ENCODE measurements around the gene BBS1.
"Not testable (repeated sequence)": the region's sequence is repeated elsewhere in the genome, so short reads cannot be mapped to it uniquely, and the experiment has no call there.

The BBS1 gene

DNA sequence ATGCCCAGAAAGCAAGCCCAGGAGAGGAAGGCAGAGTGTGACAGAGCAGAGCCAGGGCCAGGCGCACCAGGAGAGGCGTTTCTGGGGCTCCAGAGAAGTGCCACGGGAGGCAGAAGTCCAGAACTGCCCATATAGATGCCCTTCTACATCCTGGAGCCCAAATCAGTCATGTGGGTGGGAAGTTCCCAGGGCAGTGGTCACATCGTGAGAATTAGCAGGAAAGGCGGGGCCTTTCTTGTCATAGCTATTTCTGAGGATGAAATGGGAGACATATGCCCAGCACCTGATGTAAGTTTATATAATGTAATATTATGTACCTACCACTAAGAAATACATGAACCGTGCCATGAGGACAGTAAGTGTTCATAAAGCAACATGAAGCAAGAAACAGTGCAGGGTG lies 22.3 kb downstream of the BBS1 start:
- H3K27ac ChIP-seq: no peak overlapping the region
- H3K9me3 ChIP-seq: no peaks in the 10 kb centered on the region
- no peak overlapping the region for H3K4me3 ChIP-seq (ENCODE audit: low read depth in 1 of 2, low read length in 1 of 2)
- no peaks in the 10 kb centered on the region for H3K27me3 ChIP-seq
- H3K4me1 ChIP-seq (ENCODE audit: control insufficient read depth in 1 of 2, insufficient read depth in 1 of 2, low read depth in 1 of 2, low read length in 1 of 2): no peaks in the 10 kb centered on the region
- TF ChIP-seq, protein P1, sequence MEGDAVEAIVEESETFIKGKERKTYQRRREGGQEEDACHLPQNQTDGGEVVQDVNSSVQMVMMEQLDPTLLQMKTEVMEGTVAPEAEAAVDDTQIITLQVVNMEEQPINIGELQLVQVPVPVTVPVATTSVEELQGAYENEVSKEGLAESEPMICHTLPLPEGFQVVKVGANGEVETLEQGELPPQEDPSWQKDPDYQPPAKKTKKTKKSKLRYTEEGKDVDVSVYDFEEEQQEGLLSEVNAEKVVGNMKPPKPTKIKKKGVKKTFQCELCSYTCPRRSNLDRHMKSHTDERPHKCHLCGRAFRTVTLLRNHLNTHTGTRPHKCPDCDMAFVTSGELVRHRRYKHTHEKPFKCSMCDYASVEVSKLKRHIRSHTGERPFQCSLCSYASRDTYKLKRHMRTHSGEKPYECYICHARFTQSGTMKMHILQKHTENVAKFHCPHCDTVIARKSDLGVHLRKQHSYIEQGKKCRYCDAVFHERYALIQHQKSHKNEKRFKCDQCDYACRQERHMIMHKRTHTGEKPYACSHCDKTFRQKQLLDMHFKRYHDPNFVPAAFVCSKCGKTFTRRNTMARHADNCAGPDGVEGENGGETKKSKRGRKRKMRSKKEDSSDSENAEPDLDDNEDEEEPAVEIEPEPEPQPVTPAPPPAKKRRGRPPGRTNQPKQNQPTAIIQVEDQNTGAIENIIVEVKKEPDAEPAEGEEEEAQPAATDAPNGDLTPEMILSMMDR (IDR thresholded peaks at IDR 0.05): no peak
- H3K36me3 ChIP-seq: peaks cover 55% of the 10 kb centered on the region

DNA sequence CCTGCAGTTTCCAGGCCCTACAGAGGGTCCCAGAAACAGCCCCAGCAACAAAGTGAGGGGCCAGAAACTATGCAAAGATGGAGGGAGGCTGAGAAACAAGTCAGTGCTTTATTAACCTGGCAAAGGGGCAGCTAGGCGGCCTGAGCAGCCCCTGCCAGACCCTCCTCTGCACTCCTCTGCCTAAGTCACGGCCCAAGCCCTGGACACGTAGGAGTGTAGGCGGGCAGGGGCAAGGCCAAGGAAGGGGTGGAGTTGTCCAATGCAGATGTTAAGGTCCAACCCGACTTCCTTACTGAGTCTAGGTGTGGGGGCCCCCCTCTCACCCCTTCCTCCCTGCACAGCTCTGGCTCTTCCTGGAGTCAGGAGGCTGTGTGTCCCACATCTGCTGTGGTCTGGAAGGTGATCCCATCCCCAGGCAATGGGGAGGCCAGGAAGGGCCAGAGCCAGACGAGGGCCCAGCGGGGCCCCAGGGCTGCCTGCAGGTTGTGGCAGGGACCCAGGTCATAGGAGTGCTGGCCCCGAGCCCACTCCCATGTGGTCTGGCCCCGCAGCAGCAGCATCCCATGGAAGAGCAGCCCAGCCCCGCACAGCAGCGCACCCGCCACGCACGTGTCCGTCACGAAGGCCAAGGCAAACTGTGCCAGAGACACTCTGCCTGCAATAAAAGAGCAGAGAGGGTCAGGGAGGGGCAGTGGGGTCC lies 28.9 kb downstream of the BBS1 start:
- Histone ChIP-seq H3K36me3 (peaks cover 40% of the 10 kb centered on the region), H3K9me3 (no peaks in the 10 kb centered on the region), H3K27ac (no peak overlapping the region), H3K4me3 (ENCODE audit: low read depth in 1 of 2, low read length in 1 of 2) (no peak overlapping the region), H3K4me1 (ENCODE audit: control insufficient read depth in 1 of 2, insufficient read depth in 1 of 2, low read depth in 1 of 2, low read length in 1 of 2) (peaks cover 11% of the 10 kb centered on the region in 2 experiments), H3K27me3 (no peaks in the 10 kb centered on the region)
- TF ChIP-seq, protein P1 (IDR thresholded peaks at IDR 0.05): no peak

DNA sequence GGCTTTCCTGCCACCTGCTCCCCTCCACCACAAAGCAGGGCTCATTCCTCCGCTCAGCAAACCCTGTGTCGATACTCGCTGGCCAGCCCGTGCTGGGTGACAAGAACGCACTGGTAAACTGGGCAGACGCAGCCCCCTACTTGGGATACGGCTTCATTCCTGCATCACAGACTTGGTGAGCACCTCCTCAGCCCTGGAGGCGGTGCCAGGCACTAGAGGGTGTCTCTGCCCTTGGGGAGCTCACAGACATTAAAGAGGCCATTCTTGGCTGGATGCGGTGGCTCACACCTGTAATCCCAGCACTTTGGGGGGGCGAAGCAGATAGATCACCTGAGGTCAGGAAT lies 29.4 kb downstream of the BBS1 start:
- TF ChIP-seq, protein P1 (IDR thresholded peaks at IDR 0.05): no peak
- H3K9me3 ChIP-seq: no peaks in the 10 kb centered on the region
- H3K27me3 ChIP-seq: no peaks in the 10 kb centered on the region
- no peak overlapping the region for H3K27ac ChIP-seq
- peaks cover 16% of the 10 kb centered on the region in 2 experiments for H3K4me1 ChIP-seq (ENCODE audit: control insufficient read depth in 1 of 2, insufficient read depth in 1 of 2, low read depth in 1 of 2, low read length in 1 of 2)
- no peak overlapping the region for H3K4me3 ChIP-seq (ENCODE audit: low read depth in 1 of 2, low read length in 1 of 2)
- peaks cover 40% of the 10 kb centered on the region for H3K36me3 ChIP-seq

DNA sequence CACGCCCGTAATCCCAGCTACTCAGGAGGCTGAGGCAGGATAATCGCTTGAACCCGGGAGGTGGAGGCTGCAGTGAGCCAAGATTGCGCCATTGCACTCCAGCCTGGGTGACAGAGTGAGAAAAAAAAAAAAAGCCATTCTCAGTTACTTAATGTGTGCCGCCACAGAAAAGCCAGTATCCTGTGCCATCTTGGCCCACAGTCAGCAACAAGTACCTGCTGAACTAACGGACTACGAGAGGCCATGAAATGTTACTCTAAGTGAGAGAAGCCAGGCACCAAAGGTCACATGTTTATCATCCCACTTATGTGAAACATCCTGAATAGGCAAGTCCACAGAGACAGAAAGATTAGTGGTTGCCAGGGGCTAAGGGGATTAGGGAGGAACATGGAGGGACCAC lies 30.2 kb downstream of the BBS1 start:
- H3K9me3 ChIP-seq; H3K4me3 ChIP-seq (ENCODE audit: low read depth in 1 of 2, low read length in 1 of 2); H3K27ac ChIP-seq; H3K27me3 ChIP-seq: not testable (repeated sequence)
- Histone ChIP-seq H3K36me3 (peaks cover 36% of the 10 kb centered on the region), H3K4me1 (ENCODE audit: control insufficient read depth in 1 of 2, insufficient read depth in 1 of 2, low read depth in 1 of 2, low read length in 1 of 2) (peaks cover 23 to 24% of the 10 kb centered on the region in 2 experiments)

DNA sequence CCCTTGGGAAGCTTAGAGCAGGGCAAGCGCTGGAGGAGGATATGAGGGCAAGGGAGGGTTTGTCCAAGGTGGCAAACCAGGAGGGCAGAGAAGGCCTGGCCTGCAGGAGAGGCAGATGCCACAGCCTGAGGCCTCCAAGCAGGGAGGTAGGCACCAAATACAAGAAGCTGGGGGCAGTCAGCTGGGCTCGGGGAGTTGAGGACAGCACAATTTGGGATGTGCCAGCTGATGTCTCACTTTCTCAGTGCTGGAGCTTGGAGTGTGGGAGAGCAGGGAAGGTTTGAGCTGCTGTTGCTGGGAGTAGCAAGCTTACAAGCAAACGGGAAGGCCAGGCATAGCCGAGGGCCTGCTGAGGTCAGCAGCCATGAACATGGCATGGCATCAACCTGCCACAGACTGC lies 31.5 kb downstream of the BBS1 start:
- TF ChIP-seq, protein P1 (IDR thresholded peaks at IDR 0.05): no peak
- Histone ChIP-seq H3K27ac (no peak overlapping the region), H3K4me3 (ENCODE audit: low read depth in 1 of 2, low read length in 1 of 2) (no peak overlapping the region), H3K4me1 (ENCODE audit: control insufficient read depth in 1 of 2, insufficient read depth in 1 of 2, low read depth in 1 of 2, low read length in 1 of 2) (peaks cover 30 to 35% of the 10 kb centered on the region in 2 experiments), H3K27me3 (peaks cover 7% of the 10 kb centered on the region), H3K9me3 (no peaks in the 10 kb centered on the region), H3K36me3 (peaks cover 25% of the 10 kb centered on the region)

DNA sequence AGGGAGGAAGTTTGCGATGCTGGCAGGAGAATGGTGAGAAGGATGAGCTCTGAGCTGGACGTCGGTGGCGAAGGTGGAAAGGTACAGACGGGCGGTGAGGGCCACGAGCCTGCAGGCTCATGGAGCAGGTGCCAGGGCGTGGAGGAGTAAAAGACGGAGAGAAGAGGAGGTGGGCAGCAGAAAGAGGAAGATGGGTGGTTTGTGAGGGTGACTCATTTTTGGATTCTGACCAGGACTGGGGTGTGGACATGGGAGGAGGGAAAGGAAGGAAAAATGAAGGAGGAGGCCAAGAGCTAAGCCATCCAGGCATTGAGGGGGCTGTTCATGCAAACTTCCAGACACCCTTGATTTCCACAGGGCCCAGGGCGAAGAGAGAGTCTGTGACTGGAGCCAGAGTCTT lies 31.9 kb downstream of the BBS1 start:
- TF ChIP-seq, protein P1 (IDR thresholded peaks at IDR 0.05): no peak
- H3K27me3 ChIP-seq: peaks cover 12% of the 10 kb centered on the region
- H3K4me3 ChIP-seq (ENCODE audit: low read depth in 1 of 2, low read length in 1 of 2): no peak overlapping the region
- no peak overlapping the region for H3K27ac ChIP-seq
- peaks cover 20% of the 10 kb centered on the region for H3K36me3 ChIP-seq
- peaks cover 30 to 35% of the 10 kb centered on the region in 2 experiments for H3K4me1 ChIP-seq (ENCODE audit: control insufficient read depth in 1 of 2, insufficient read depth in 1 of 2, low read depth in 1 of 2, low read length in 1 of 2)
- H3K9me3 ChIP-seq: no peaks in the 10 kb centered on the region
